Caco-2 (cell line): Measurements from ENCODE around the gene CD46. TPM values are rescaled to one million over a fixed set of nuclear protein-coding genes. Genes with fewer than 3 reads are reported as not detected.

Experiments
- BruUV-seq: library from RNA; stranded (reverse); fragments of 400-500 nt; replicated peaks from 2 replicates; lab custom pipeline; 2021; lab: Mats Ljungman, UMichigan
- CTCF ChIA-PET: fragments of 300-600 bp; sonication (Branson Sonifier 250); formaldehyde crosslinking; loops from one replicate; lab custom pipeline; 2022; ENCODE audit warnings: antibody characterized with exemption; lab: Charles Lee
- POLR2A ChIA-PET: fragments of 300-600 bp; sonication (Branson Sonifier 250); formaldehyde crosslinking; loops from one replicate; lab custom pipeline; 2022; ENCODE audit warnings: antibody characterized with exemption; lab: Charles Lee
- DNase-seq, 2 experiments: peaks; one replicate each; pipeline versions ENCODE4 v3.0.0 to v3.0.0-alpha.2; 2020 to 2022
- H3K27me3 ChIP-seq: replicated peaks from 2 replicates; pipeline ENCODE4 v1.6.0; 2011; ENCODE audit warnings: low read length; ENCODE audit not compliant: control insufficient read depth, insufficient read depth
- H3K36me3 ChIP-seq: 2 replicates; pipeline ENCODE4 v1.5.1; 2011; ENCODE audit warnings: low read length; ENCODE audit not compliant: control insufficient read depth, insufficient read depth
- H3K4me1 ChIP-seq: fragments of 250-450 bp; sonication (Bioruptor Pico); 2 replicates; pipeline ENCODE4 v1.5.1; 2020; ENCODE audit warnings: mild to moderate bottlenecking
- H3K4me3 ChIP-seq: 2 replicates; pipeline ENCODE4 v1.5.1; 2011; ENCODE audit warnings: low read depth, mild to moderate bottlenecking, control low read depth, low read length
- H3K9me3 ChIP-seq: fragments of 250-450 bp; sonication (Bioruptor Pico); 2 replicates; pipeline ENCODE4 v1.5.1; 2020; ENCODE audit warnings: mild to moderate bottlenecking, moderate library complexity
- H3K27ac Mint-ChIP-seq: one replicate; pipeline ENCODE4 v1.8.0; 2022; ENCODE audit warnings: mixed read lengths; ENCODE audit not compliant: unreplicated experiment
- H3K27me3 Mint-ChIP-seq: one replicate; pipeline ENCODE4 v1.8.0; 2022; ENCODE audit warnings: mixed read lengths; ENCODE audit not compliant: insufficient read depth, unreplicated experiment
- H3K36me3 Mint-ChIP-seq: one replicate; pipeline ENCODE4 v1.8.0; 2022; ENCODE audit warnings: mild to moderate bottlenecking, mixed read lengths; ENCODE audit not compliant: insufficient read depth, unreplicated experiment
- H3K4me1 Mint-ChIP-seq: one replicate; pipeline ENCODE4 v1.8.0; 2022; ENCODE audit warnings: low read depth, mixed read lengths; ENCODE audit not compliant: unreplicated experiment
- H3K4me3 Mint-ChIP-seq: one replicate; pipeline ENCODE4 v1.8.0; 2022; ENCODE audit warnings: mild to moderate bottlenecking, moderate library complexity, mixed read lengths; ENCODE audit not compliant: unreplicated experiment
- H3K9me3 Mint-ChIP-seq: one replicate; pipeline ENCODE4 v1.8.0; 2022; ENCODE audit warnings: mixed read lengths; ENCODE audit not compliant: unreplicated experiment
- intact Hi-C: fragments of 100-400 bp; cut with micrococcal nuclease; formaldehyde crosslinking; loops from one replicate; pipeline ENCODE4 v1.10.0; 2022; ENCODE audit not compliant: unreplicated experiment
- total RNA-seq: library from RNA; stranded (reverse); gene quantifications from 2 replicates; pipeline ENCODE4 v1.2.3, GENCODE V29; 2022
- TF ChIP-seq, protein P1 (sequence below), 2 experiments: fragments of 200-600 bp in 1 of 2; IDR thresholded peaks; 1 replicate in 1 of 2; 2 replicates in 1 of 2; pipeline versions ENCODE4 v1.5.1 to v1.8.0; 2011 to 2022; ENCODE audit warnings: antibody characterized with exemption in 1 of 2, control low read depth in 1 of 2, inconsistent platforms in 1 of 2, low read depth in 1 of 2, low read length in 1 of 2, mild to moderate bottlenecking in 1 of 2, moderate library complexity in 1 of 2; ENCODE audit not compliant: insufficient read depth in 1 of 2, severe bottlenecking in 1 of 2, unreplicated experiment in 1 of 2

Gene CD46
- total RNA-seq, 1 experiment from 2014 or later: 166 TPM

DNA sequence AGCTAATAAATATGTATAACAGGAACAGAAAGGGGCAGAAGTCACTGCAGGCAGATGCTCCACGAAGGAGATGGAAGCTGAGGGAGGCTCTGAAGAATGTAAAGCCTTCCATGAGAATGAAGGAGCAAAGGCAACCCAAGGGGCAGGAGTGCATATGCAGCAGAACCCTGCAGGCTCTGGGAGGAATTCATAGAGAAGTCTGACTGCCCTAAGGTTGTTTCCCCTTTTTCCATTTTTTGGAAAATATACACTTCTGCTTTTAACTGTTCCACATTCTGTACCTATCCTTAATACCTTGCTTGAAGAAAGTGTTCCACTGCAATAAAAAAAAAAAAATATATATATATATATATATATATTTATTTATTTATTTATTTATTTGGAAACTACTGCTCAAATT is 89.4 kb downstream of the CD46 start:
- H3K27ac Mint-ChIP-seq: no peak overlapping the region
- H3K27me3 Mint-ChIP-seq: no peaks in the 10 kb centered on the region
- Histone ChIP-seq H3K4me1 (peaks cover 9% of the 10 kb centered on the region), H3K27me3 (no peaks in the 10 kb centered on the region), H3K9me3 (no peaks in the 10 kb centered on the region), H3K4me3 (no peak overlapping the region), H3K36me3 (no peaks in the 10 kb centered on the region)
- ChIA-PET POLR2A (no interaction called here), CTCF (interaction anchor here (0.7 kb wide), 1 partner anchor 122 kb away, joined by 3 read pairs; no protein-coding TSS in a partner anchor)
- no peak overlapping the region for H3K4me3 Mint-ChIP-seq
- TF ChIP-seq, protein P1, sequence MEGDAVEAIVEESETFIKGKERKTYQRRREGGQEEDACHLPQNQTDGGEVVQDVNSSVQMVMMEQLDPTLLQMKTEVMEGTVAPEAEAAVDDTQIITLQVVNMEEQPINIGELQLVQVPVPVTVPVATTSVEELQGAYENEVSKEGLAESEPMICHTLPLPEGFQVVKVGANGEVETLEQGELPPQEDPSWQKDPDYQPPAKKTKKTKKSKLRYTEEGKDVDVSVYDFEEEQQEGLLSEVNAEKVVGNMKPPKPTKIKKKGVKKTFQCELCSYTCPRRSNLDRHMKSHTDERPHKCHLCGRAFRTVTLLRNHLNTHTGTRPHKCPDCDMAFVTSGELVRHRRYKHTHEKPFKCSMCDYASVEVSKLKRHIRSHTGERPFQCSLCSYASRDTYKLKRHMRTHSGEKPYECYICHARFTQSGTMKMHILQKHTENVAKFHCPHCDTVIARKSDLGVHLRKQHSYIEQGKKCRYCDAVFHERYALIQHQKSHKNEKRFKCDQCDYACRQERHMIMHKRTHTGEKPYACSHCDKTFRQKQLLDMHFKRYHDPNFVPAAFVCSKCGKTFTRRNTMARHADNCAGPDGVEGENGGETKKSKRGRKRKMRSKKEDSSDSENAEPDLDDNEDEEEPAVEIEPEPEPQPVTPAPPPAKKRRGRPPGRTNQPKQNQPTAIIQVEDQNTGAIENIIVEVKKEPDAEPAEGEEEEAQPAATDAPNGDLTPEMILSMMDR (IDR thresholded peaks at IDR 0.05; ENCODE audit: insufficient read depth in 1 of 2, low read depth in 1 of 2, low read length in 1 of 2, severe bottlenecking in 1 of 2, unreplicated experiment in 1 of 2): no peak
- no peaks in the 10 kb centered on the region for H3K36me3 Mint-ChIP-seq
- DNase-seq: peak in 1 of 2 experiments; percentile 14
- no peaks in the 10 kb centered on the region for H3K9me3 Mint-ChIP-seq
- no TSS peak for BruUV-seq
- peaks cover 12% of the 10 kb centered on the region for H3K4me1 Mint-ChIP-seq
- intact Hi-C loops: no loop called here

DNA sequence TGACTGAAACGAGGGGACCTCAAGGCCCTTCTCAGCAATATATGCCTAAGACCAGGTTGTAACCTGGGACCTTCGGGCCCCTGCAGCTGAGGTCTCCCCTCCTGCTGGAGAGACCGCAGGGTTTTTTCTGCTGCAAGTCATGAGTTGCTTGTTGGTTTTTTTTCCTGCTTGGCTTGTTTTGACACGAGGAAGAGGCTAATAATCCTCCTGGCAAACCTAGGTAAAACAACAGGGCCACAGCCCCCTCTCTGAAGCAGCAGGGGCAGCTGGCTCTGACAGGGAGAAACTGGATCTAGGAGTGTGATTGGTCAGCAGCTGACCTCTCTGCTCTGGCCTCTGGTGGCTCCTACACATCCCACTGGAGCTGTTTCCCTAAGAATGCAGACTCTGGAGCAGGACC is 90.0 kb downstream of the CD46 start:
- no peak overlapping the region for H3K4me3 Mint-ChIP-seq
- peak in 1 of 2 experiments; percentile 3 for DNase-seq
- no peaks in the 10 kb centered on the region for H3K9me3 Mint-ChIP-seq
- intact Hi-C loops: no loop called here
- no peaks in the 10 kb centered on the region for H3K27me3 Mint-ChIP-seq
- no peaks in the 10 kb centered on the region for H3K36me3 Mint-ChIP-seq
- H3K4me1 ChIP-seq: peaks cover 3% of the 10 kb centered on the region
- no peak overlapping the region for H3K4me3 ChIP-seq
- H3K9me3 ChIP-seq: no peaks in the 10 kb centered on the region
- BruUV-seq: no TSS peak
- no peaks in the 10 kb centered on the region for H3K27me3 ChIP-seq
- ChIA-PET POLR2A (no interaction called here), CTCF (interaction anchor here (1.5 kb wide), 1 partner anchor 27 kb away, joined by 6 read pairs; no protein-coding TSS in a partner anchor)
- TF ChIP-seq, protein P1 (IDR thresholded peaks at IDR 0.05; ENCODE audit: insufficient read depth in 1 of 2, low read depth in 1 of 2, low read length in 1 of 2, severe bottlenecking in 1 of 2, unreplicated experiment in 1 of 2): no peak
- peaks cover 6% of the 10 kb centered on the region for H3K4me1 Mint-ChIP-seq
- no peak overlapping the region for H3K27ac Mint-ChIP-seq
- H3K36me3 ChIP-seq: no peaks in the 10 kb centered on the region

DNA sequence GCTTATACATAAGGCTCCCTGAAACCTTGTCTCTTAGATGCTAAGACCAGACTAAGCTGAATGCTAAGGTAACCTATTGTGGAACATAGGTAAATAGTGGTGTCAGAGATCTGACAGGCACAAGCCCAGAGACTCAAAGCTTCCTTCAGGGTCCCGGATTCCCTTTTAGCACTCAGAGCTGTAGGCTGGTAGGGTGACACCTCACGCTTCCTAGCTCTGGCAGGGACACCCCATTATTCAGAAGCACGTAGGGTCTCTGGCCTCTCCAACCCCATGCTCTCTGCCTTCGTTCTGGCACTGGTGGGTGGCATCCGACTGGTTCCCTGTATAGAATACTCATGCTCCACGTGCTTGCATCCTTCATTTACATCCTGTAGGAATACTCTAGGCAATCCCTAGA is 90.7 kb downstream of the CD46 start:
- ChIA-PET POLR2A (no interaction called here), CTCF (interaction anchor here (1.5 kb wide), 1 partner anchor 26 kb away, joined by 6 read pairs; no protein-coding TSS in a partner anchor)
- no peaks in the 10 kb centered on the region for H3K4me1 Mint-ChIP-seq

More for the DNA sequence above, 90.7 kb downstream of the CD46 start:
- intact Hi-C loops: no loop called here
- no peaks in the 10 kb centered on the region for H3K27me3 Mint-ChIP-seq
- peak in 1 of 2 experiments; percentile 1 for DNase-seq
- TF ChIP-seq, protein P1 (IDR thresholded peaks at IDR 0.05; ENCODE audit: insufficient read depth in 1 of 2, low read depth in 1 of 2, low read length in 1 of 2, severe bottlenecking in 1 of 2, unreplicated experiment in 1 of 2): no peak
- no peak overlapping the region for H3K4me3 Mint-ChIP-seq
- no peaks in the 10 kb centered on the region for H3K9me3 Mint-ChIP-seq
- Histone ChIP-seq H3K4me3 (no peak overlapping the region), H3K4me1 (no peaks in the 10 kb centered on the region), H3K9me3 (no peaks in the 10 kb centered on the region), H3K27me3 (no peaks in the 10 kb centered on the region), H3K36me3 (no peaks in the 10 kb centered on the region)
- no peaks in the 10 kb centered on the region for H3K36me3 Mint-ChIP-seq
- H3K27ac Mint-ChIP-seq: no peak overlapping the region
- no TSS peak for BruUV-seq
